ENCODE data around the gene ZNF14. TPM values are rescaled to one million over a fixed set of nuclear protein-coding genes. Genes with fewer than 3 reads are reported as not detected.
A peak's percentile ranks its signal among the peaks of the same experiment; 100 is the strongest.

The ZNF14 gene
- total and polyA plus RNA-seq, 2 of the 13 experiments (the other 11 are each of a cell fraction or from before 2014, with no cell fraction given) = 1.9 to 6.2 TPM

GRCh38 chr19:19776206-19777008 is 43.5 kb upstream of the ZNF14 start (continued):
- TF ChIP-seq ATF6 (CRISPR knock-in tag; conservative IDR thresholded peaks at IDR 0.05) (no peak), LBX2 (CRISPR knock-in tag; IDR thresholded peaks at IDR 0.05; ENCODE audit: borderline replicate concordance) (no peak), ZNF331 (CRISPR knock-in tag; IDR thresholded peaks at IDR 0.05) (peak; percentile 64; the same call in 1 of the 2 replicates), PCBP2 (optimal IDR thresholded peaks at IDR 0.05; ENCODE audit: low read depth, low read length, poor library complexity, severe bottlenecking) (no peak), PAWR (CRISPR knock-in tag; IDR thresholded peaks at IDR 0.05; ENCODE audit: borderline replicate concordance) (no peak), HBP1 (CRISPR knock-in tag; IDR thresholded peaks at IDR 0.05; ENCODE audit: low read depth) (peak; percentile 38; the same call in 1 of the 2 replicates), FLYWCH1 (CRISPR knock-in tag; IDR thresholded peaks at IDR 0.05) (no peak), TEAD2 (CRISPR knock-in tag; IDR thresholded peaks at IDR 0.05) (no peak), IKZF1 (IDR thresholded peaks at IDR 0.05) (no peak), DMTF1 (CRISPR knock-in tag; IDR thresholded peaks at IDR 0.05) (no peak), NFIB (CRISPR knock-in tag; IDR thresholded peaks at IDR 0.05; ENCODE audit: borderline replicate concordance) (no peak), ZNF318 (CRISPR knock-in tag; IDR thresholded peaks at IDR 0.05) (peak; percentile 62; the same call in 1 of the 2 replicates)
